IPS DF 4.7 (cell line): Measurements from ENCODE around the gene PHF13.

ENCODE experiments used
- DNase-seq: peaks from one replicate; pipeline ENCODE4 v3.0.0-alpha.2; 2013; ENCODE audit warnings: low spot score; ENCODE audit errors: extremely low read depth

Gene PHF13

GRCh38 chr1:6613361-6614018 is at the start of gene PHF13:
TSS of gene PHF13 (plus strand) at chr1:6613731. CDS start at chr1:6614067, 336 bp downstream.
- peak; percentile 86 for DNase-seq

GRCh38 chr1:6569033-6569432 is 44.5 kb upstream of the PHF13 start:
- DNase-seq: no peak

GRCh38 chr1:6570100-6570499 is 43.4 kb upstream of the PHF13 start:
- DNase-seq: no peak

GRCh38 chr1:6570987-6571386 is 42.5 kb upstream of the PHF13 start:
- no peak for DNase-seq

- DNase-seq: no peak
Measured at GRCh38 chr1:6572653-6573383, 40.7 kb upstream of the PHF13 start.

GRCh38 chr1:6574025-6574620 is 39.4 kb upstream of the PHF13 start:
- DNase-seq: no peak

GRCh38 chr1:6574818-6575217 is 38.7 kb upstream of the PHF13 start:
- DNase-seq: no peak

- DNase-seq: no peak
Measured at GRCh38 chr1:6577831-6578525, 35.6 kb upstream of the PHF13 start.

- DNase-seq: no peak
Measured at GRCh38 chr1:6578624-6579373, 34.7 kb upstream of the PHF13 start.

GRCh38 chr1:6579374-6580118 is 34.0 kb upstream of the PHF13 start, which contains the start of gene ZBTB48:
TSS of gene ZBTB48 (plus strand) at chr1:6579994. CDS start at chr1:6580610, 616 bp downstream.
- peak; percentile 86 for DNase-seq

- no peak for DNase-seq
Measured at GRCh38 chr1:6580119-6580592, 33.4 kb upstream of the PHF13 start.

GRCh38 chr1:6580593-6581409 is 32.7 kb upstream of the PHF13 start:
- DNase-seq: no peak

- no peak for DNase-seq
Measured at GRCh38 chr1:6581561-6582305, 31.8 kb upstream of the PHF13 start.

- no peak for DNase-seq
Measured at GRCh38 chr1:6582370-6582769, 31.2 kb upstream of the PHF13 start.

GRCh38 chr1:6584126-6585080 is 29.1 kb upstream of the PHF13 start:
- DNase-seq: no peak

- no peak for DNase-seq
Measured at GRCh38 chr1:6585081-6585722, 28.3 kb upstream of the PHF13 start.

GRCh38 chr1:6585841-6586240 is 27.7 kb upstream of the PHF13 start:
- DNase-seq: no peak
